B cell (primary cell): ENCODE results near the gene CLCN3. TPM values are rescaled to one million over a fixed set of nuclear protein-coding genes. Genes with fewer than 3 reads are reported as not detected.

ENCODE experiments used
- ATAC-seq: fragments of 200-7000 bp; cut with Tn5 transposase; one replicate; pipeline ENCODE4 v1.10.0; 2021; ENCODE audit warnings: low read depth, mild to moderate bottlenecking, moderate number of reproducible peaks, moderate library complexity
- CTCF ChIA-PET: fragments of 350-600 bp; sonication (Branson Sonifier 250); formaldehyde crosslinking; loops from one replicate; lab custom pipeline; 2021; ENCODE audit warnings: antibody characterized with exemption, inconsistent platforms; lab: Charles Lee
- POLR2A ChIA-PET: fragments of 350-600 bp; sonication (Branson Sonifier 250); formaldehyde crosslinking; loops from one replicate; lab custom pipeline; 2021; ENCODE audit warnings: antibody characterized with exemption; lab: Charles Lee
- DNase-seq: peaks from one replicate; pipeline ENCODE4 v3.0.0; 2013
- H2AFZ ChIP-seq: 2 replicates; pipeline ENCODE4 v1.6.1; 2012; ENCODE audit warnings: mild to moderate bottlenecking, low read depth, low read length; ENCODE audit not compliant: insufficient read depth, poor library complexity, severe bottlenecking
- H3K27ac ChIP-seq, 2 donors: 1 replicate in 1 of 2; 2 replicates in 1 of 2; pipeline ENCODE4 v1.5.1; 2012 to 2013; ENCODE audit warnings: low read length in 2 of 2, mild to moderate bottlenecking in 2 of 2, moderate library complexity in 1 of 2
- H3K27me3 ChIP-seq, 4 experiments: fragments of 200-600 bp in 1 of 4; sonication (generic) in 1 of 4; replicated peaks in 1 of 4; 1 replicate in 2 of 4; 2 replicates in 2 of 4; pipeline versions ENCODE4 v1.6.1 to v1.7.0; 2013 to 2016; ENCODE audit warnings: low read length in 3 of 4, mild to moderate bottlenecking in 2 of 4, mixed read lengths in 1 of 4, moderate library complexity in 1 of 4; ENCODE audit not compliant: insufficient read depth in 4 of 4, control insufficient read depth in 3 of 4; ENCODE audit errors: control extremely low read depth in 1 of 4
- H3K36me3 ChIP-seq, 2 experiments: replicated peaks in 1 of 2; 1 replicate in 1 of 2; 2 replicates in 1 of 2; pipeline versions ENCODE4 v1.6.1 to v1.7.1; 2013; ENCODE audit warnings: low read length in 1 of 2; ENCODE audit not compliant: insufficient read depth in 2 of 2, control insufficient read depth in 1 of 2; ENCODE audit errors: control extremely low read depth in 1 of 2, extremely low read depth in 1 of 2
- H3K4me1 ChIP-seq, 2 donors: fragments of 200-600 bp in 1 of 2; sonication (generic) in 1 of 2; 1 replicate in 1 of 2; 2 replicates in 1 of 2; pipeline versions ENCODE4 v1.5.1 to v1.6.1; 2013 to 2017; ENCODE audit warnings: low read length in 2 of 2; ENCODE audit not compliant: control insufficient read depth in 2 of 2, insufficient read depth in 2 of 2
- H3K4me2 ChIP-seq: replicated peaks from 2 replicates; pipeline ENCODE3; 2012; ENCODE audit warnings: mild to moderate bottlenecking, low read depth, low read length; ENCODE audit not compliant: poor library complexity, severe bottlenecking
- H3K4me3 ChIP-seq, 5 experiments: fragments of 200-600 bp in 1 of 5; sonication (generic) in 1 of 5; 1 replicate in 3 of 5; 2 replicates in 2 of 5; pipeline versions ENCODE4 v1.5.1 to v1.7.0; 2011 to 2016; ENCODE audit warnings: low read length in 4 of 5, mild to moderate bottlenecking in 4 of 5, low read depth in 2 of 5, control low read depth in 1 of 5, moderate library complexity in 1 of 5; ENCODE audit not compliant: insufficient read depth in 1 of 5; ENCODE audit errors: control extremely low read depth in 1 of 5, extremely low read depth in 1 of 5
- H3K79me2 ChIP-seq: fragments of 200-600 bp; sonication (generic); one replicate; pipeline ENCODE4 v1.6.0; 2016; ENCODE audit warnings: low read length; ENCODE audit not compliant: control insufficient read depth, insufficient read depth
- H3K9ac ChIP-seq: fragments of 200-600 bp; sonication (generic); 2 replicates; pipeline ENCODE4 v1.6.1; 2017; ENCODE audit warnings: mild to moderate bottlenecking, low read length, moderate library complexity
- H3K9me3 ChIP-seq, 3 donors: one replicate each; pipeline versions ENCODE4 v1.6.1 to v1.7.1; 2013; ENCODE audit warnings: low read length in 2 of 3; ENCODE audit not compliant: control insufficient read depth in 2 of 3, insufficient read depth in 1 of 3; ENCODE audit errors: control extremely low read depth in 1 of 3
- H4K20me1 ChIP-seq: 2 replicates; pipeline ENCODE4 v1.6.0; 2012; ENCODE audit warnings: mild to moderate bottlenecking, low read length; ENCODE audit not compliant: insufficient read depth, control insufficient read depth, poor library complexity, severe bottlenecking
- H3K27ac Mint-ChIP-seq: one replicate; pipeline ENCODE4 v1.8.0; 2021; ENCODE audit warnings: mixed read lengths
- H3K27me3 Mint-ChIP-seq: one replicate; pipeline ENCODE4 v1.8.0; 2021; ENCODE audit warnings: mixed read lengths
- H3K4me1 Mint-ChIP-seq: one replicate; pipeline ENCODE4 v1.8.0; 2021; ENCODE audit warnings: mixed read lengths
- H3K4me3 Mint-ChIP-seq: one replicate; pipeline ENCODE4 v1.8.0; 2021; ENCODE audit warnings: mixed read lengths
- H3K9me3 Mint-ChIP-seq: one replicate; pipeline ENCODE4 v1.8.0; 2022; ENCODE audit warnings: mixed read lengths; ENCODE audit not compliant: insufficient read depth
- CTCF ChIP-seq: fragments of 200-600 bp; IDR thresholded peaks from one replicate; pipeline ENCODE4 v1.8.0; 2022; ENCODE audit warnings: antibody characterized with exemption, mild to moderate bottlenecking
- EZH2 ChIP-seq: IDR thresholded peaks from 2 replicates; pipeline ENCODE4 v1.6.1; 2012; ENCODE audit warnings: borderline replicate concordance, low read depth, mild to moderate bottlenecking, moderate library complexity, low read length; ENCODE audit not compliant: insufficient read depth, poor library complexity, severe bottlenecking
- WGBS: methylation state at CpG from one replicate; pipeline ENCODE4 v1.1.5; 2013; ENCODE audit warnings: missing lambda C conversion rate; ENCODE audit not compliant: insufficient coverage; 5-methylcytosine and 5-hydroxymethylcytosine counted together
- intact Hi-C: fragments of 100-400 bp; cut with micrococcal nuclease; formaldehyde crosslinking; loops from one replicate; pipeline ENCODE4 v1.10.0; 2022
- polyA plus RNA-seq: library from polyadenylated mRNA; depleted of rRNA; stranded (reverse); fragments of >200 nt; gene quantifications from 2 replicates; pipeline ENCODE4 v1.2.3, GENCODE V29; 2012
- total RNA-seq, 2 donors: library from RNA; stranded (reverse); fragments of 120-200 nt in 1 of 2; gene quantifications; 1 replicate in 1 of 2; 2 replicates in 1 of 2; pipeline versions ENCODE4 v1.2.3 to v1.2.4, GENCODE V29; 2013 to 2022

Gene CLCN3
- total and polyA plus RNA-seq, 2 donors (not counting 1 experiment from before 2014, with no cell fraction given): 5.0 to 32.7 TPM

- H3K36me3 ChIP-seq: no peaks in the 10 kb centered on the region
- ChIA-PET POLR2A (interaction anchor here (0.6 to 1.5 kb wide), 4 partner anchors 18 to 415 kb away, joined by 3 read pairs; partner anchors contain the start of gene MFAP3L), CTCF (interaction anchor here (0.6 to 3.9 kb wide), 22 partner anchors 8 to 689 kb away, joined by 3 to 35 read pairs (median 4); partner anchors contain the start of genes CLCN3 and MFAP3L)
- no peaks in the 10 kb centered on the region for H3K9me3 ChIP-seq
- no peaks in the 10 kb centered on the region for H3K27me3 ChIP-seq
- H3K27ac ChIP-seq: peak within 1 kb of the TSS; percentile 98 to 99
- Mint-ChIP-seq H3K9me3 (no peaks in the 10 kb centered on the region), H3K4me1 (peaks cover 21% of the 10 kb centered on the region), H3K4me3 (peak within 1 kb of the TSS; percentile 98), H3K27me3 (no peaks in the 10 kb centered on the region), H3K27ac (peak within 1 kb of the TSS; percentile 99)
- under 1% methylated on average over 51 of the region's 61 CpGs for WGBS
- ATAC-seq: peak; percentile 89
- H3K4me1 ChIP-seq: peaks cover 6 to 11% of the 10 kb centered on the region in 2 donors
- H3K4me3 ChIP-seq: peak within 1 kb of the TSS; percentile 85 to 95 (median 90)
- DNase-seq: peak; percentile 95
- peak within 1 kb of the TSS; percentile 80 for H3K4me2 ChIP-seq
- H3K79me2 ChIP-seq: peaks cover 32% of the 10 kb centered on the region
- intact Hi-C loops: loop anchor here (1.0 to 10.0 kb wide), 7 partner anchors 8 to 1297 kb away; partner anchors contain the start of genes CBR4, CLCN3, DDX60 and DDX60L
- H2AFZ ChIP-seq: peak within 1 kb of the TSS; percentile 84
- H4K20me1 ChIP-seq: no peaks in the 10 kb centered on the region
- TF ChIP-seq CTCF (no peak), EZH2 (no peak)
- peak within 1 kb of the TSS; percentile 99 for H3K9ac ChIP-seq
Observed at GRCh38 chr4:169611991-169612870, 8.1 kb upstream of the CLCN3 start, which contains the start of gene NEK1. TSS of gene NEK1 (minus strand) at chr4:169612583. CDS start at chr4:169602630, 9,953 bp downstream.
